ENCODE results near the gene CFDP1. TPM values are rescaled to one million over a fixed set of nuclear protein-coding genes. Genes with fewer than 3 reads are reported as not detected.

The CFDP1 gene
- total RNA-seq, 2 donors from 2014 or later: 88.7 to 117 TPM

DNA sequence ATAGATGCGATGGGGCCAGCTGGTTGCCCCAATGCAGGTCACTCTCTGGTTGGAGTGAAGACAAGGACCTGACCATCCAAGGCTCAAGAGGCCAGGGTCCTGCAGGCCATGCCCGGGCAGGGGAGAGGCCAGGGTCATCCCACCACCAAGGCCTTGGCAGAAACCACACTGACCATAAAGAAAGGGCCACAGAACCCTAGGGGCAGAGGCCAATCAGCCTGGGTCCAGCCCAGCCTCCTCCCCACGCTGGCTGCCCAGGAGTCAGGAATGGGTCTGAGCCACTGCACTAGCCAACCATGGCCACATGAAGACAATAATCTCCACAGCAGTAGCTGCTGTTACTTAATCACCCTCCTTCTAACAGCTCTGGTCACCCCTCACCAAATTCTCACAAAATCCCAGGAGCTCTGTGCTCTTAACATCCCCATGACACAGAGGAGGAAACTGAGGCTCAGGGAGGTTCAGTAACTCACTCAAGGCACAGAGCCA lies 171.7 kb downstream of the CFDP1 start:
- WGBS, 2 experiments (ENCODE audit: insufficient coverage in 1 of 2, insufficient read length in 1 of 2): 97 to 100% methylated on average over 2 to 3 of the region's 3 CpGs
- no peaks in the 10 kb centered on the region for H3K27me3 ChIP-seq (ENCODE audit: control insufficient read depth, insufficient read depth, low read length, poor library complexity, severe bottlenecking)
- TF ChIP-seq, protein P1, sequence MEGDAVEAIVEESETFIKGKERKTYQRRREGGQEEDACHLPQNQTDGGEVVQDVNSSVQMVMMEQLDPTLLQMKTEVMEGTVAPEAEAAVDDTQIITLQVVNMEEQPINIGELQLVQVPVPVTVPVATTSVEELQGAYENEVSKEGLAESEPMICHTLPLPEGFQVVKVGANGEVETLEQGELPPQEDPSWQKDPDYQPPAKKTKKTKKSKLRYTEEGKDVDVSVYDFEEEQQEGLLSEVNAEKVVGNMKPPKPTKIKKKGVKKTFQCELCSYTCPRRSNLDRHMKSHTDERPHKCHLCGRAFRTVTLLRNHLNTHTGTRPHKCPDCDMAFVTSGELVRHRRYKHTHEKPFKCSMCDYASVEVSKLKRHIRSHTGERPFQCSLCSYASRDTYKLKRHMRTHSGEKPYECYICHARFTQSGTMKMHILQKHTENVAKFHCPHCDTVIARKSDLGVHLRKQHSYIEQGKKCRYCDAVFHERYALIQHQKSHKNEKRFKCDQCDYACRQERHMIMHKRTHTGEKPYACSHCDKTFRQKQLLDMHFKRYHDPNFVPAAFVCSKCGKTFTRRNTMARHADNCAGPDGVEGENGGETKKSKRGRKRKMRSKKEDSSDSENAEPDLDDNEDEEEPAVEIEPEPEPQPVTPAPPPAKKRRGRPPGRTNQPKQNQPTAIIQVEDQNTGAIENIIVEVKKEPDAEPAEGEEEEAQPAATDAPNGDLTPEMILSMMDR (conservative IDR thresholded peaks at IDR 0.05): no peak
- Mint-ChIP-seq H3K4me3 (no peak overlapping the region), H3K4me1 (peaks cover 40% of the 10 kb centered on the region), H3K27me3 (ENCODE audit: insufficient read depth) (no peaks in the 10 kb centered on the region), H3K9me3 (no peaks in the 10 kb centered on the region), H3K36me3 (ENCODE audit: low read depth) (peaks cover 3% of the 10 kb centered on the region), H3K27ac (peak overlapping the region; percentile 65)
- peaks cover 17% of the 10 kb centered on the region for H3K4me1 ChIP-seq (ENCODE audit: control insufficient read depth, insufficient read depth, low read length)
- no peaks in the 10 kb centered on the region for H3K36me3 ChIP-seq (ENCODE audit: control insufficient read depth, insufficient read depth, low read length)
- no peak overlapping the region for H3K4me3 ChIP-seq (ENCODE audit: low read length)
- no peak overlapping the region for H3K27ac ChIP-seq (ENCODE audit: low read depth, low read length)
- no peaks in the 10 kb centered on the region for H3K9me3 ChIP-seq (ENCODE audit: control insufficient read depth, low read length)
- no peak for DNase-seq
- no peak overlapping the region for H3K9ac ChIP-seq (ENCODE audit: extremely low read depth, low read length, poor library complexity, severe bottlenecking)

DNA sequence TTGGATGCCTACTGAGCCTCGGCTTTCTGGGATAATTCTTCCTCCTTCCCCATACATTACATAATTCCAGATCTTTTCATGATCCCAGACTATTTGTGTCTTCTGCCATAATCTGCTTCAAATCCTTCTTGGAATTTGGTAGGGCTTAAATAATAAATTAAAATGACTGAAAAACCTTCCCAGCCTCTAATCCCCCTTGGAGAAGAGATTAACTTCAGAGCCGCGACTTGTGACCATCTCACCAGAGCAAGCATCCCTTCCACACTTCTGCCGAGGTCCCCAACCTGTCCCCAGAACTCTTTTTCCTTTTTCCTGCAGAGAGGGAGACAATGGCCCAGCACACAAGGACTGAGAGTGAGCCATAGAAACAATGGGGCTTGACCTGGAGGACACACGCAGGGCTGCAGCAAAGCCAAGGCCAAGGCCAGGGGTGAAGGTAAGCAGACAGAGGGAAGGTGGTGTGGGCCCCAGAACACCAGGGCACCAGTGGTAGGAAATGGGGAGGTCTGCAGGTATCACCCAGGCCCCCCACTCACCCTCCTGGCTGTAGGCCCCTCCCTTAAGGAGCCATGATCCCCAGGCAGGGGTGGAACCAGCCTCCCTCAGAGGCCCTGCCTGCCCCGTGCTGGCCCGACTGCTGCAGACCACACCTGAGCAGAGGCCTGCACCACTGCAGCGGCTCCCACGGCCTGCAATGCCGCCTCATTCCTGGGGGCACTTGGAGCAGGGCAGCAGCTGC lies 172.3 kb downstream of the CFDP1 start:
- DNase-seq: peak; percentile 65
- Mint-ChIP-seq H3K36me3 (ENCODE audit: low read depth) (peaks cover 3% of the 10 kb centered on the region), H3K27me3 (ENCODE audit: insufficient read depth) (no peaks in the 10 kb centered on the region), H3K27ac (peak overlapping the region; percentile 70), H3K4me3 (no peak overlapping the region), H3K9me3 (no peaks in the 10 kb centered on the region), H3K4me1 (peaks cover 40% of the 10 kb centered on the region)
- Histone ChIP-seq H3K27me3 (ENCODE audit: control insufficient read depth, insufficient read depth, low read length, poor library complexity, severe bottlenecking) (no peaks in the 10 kb centered on the region), H3K9ac (ENCODE audit: extremely low read depth, low read length, poor library complexity, severe bottlenecking) (no peak overlapping the region), H3K4me3 (ENCODE audit: low read length) (no peak overlapping the region), H3K27ac (ENCODE audit: low read depth, low read length) (no peak overlapping the region), H3K4me1 (ENCODE audit: control insufficient read depth, insufficient read depth, low read length) (peaks cover 23% of the 10 kb centered on the region), H3K36me3 (ENCODE audit: control insufficient read depth, insufficient read depth, low read length) (no peaks in the 10 kb centered on the region), H3K9me3 (ENCODE audit: control insufficient read depth, low read length) (no peaks in the 10 kb centered on the region)
- TF ChIP-seq, protein P1 (conservative IDR thresholded peaks at IDR 0.05): no peak
- WGBS, 2 experiments (ENCODE audit: insufficient coverage in 1 of 2, insufficient read length in 1 of 2): 84 to 93% methylated on average over 5 to 10 of the region's 10 CpGs

DNA sequence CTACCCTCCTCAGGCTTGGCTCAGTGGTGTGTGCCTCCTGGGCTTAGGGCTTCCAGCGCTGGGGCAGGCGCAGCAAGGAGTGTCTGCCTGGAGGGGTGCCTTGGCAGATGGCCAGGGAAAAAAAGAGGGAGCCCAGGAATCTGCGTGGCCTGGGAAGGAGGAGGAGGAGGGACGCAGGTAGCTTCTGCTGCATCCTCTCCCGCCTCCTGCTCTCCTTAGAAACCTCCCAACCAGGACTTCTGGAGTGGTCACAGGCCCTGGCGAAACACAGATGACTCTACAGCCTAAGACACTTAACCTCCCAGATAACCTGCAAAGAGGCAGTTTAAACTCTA lies 174.5 kb downstream of the CFDP1 start:
- no peaks in the 10 kb centered on the region for H3K9me3 Mint-ChIP-seq
- peak; percentile 61 for DNase-seq
- Histone ChIP-seq H3K4me3 (ENCODE audit: low read length) (no peak overlapping the region), H3K27me3 (ENCODE audit: control insufficient read depth, insufficient read depth, low read length, poor library complexity, severe bottlenecking) (no peaks in the 10 kb centered on the region), H3K36me3 (ENCODE audit: control insufficient read depth, insufficient read depth, low read length) (no peaks in the 10 kb centered on the region), H3K27ac (ENCODE audit: low read depth, low read length) (peak overlapping the region; percentile 38), H3K9me3 (ENCODE audit: control insufficient read depth, low read length) (no peaks in the 10 kb centered on the region), H3K4me1 (ENCODE audit: control insufficient read depth, insufficient read depth, low read length) (peaks cover 19% of the 10 kb centered on the region), H3K9ac (ENCODE audit: extremely low read depth, low read length, poor library complexity, severe bottlenecking) (no peak overlapping the region)
- H3K36me3 Mint-ChIP-seq (ENCODE audit: low read depth): no peaks in the 10 kb centered on the region
- no peak overlapping the region for H3K4me3 Mint-ChIP-seq
- 84% methylated on average over 5 of the region's 6 CpGs; no CpG with 5 or more reads in 1 of the 2 experiments for WGBS, 2 experiments (ENCODE audit: insufficient coverage in 1 of 2, insufficient read length in 1 of 2)
- H3K4me1 Mint-ChIP-seq: peaks cover 43% of the 10 kb centered on the region
- H3K27ac Mint-ChIP-seq: no peak overlapping the region
- H3K27me3 Mint-ChIP-seq (ENCODE audit: insufficient read depth): no peaks in the 10 kb centered on the region
- TF ChIP-seq, protein P1 (conservative IDR thresholded peaks at IDR 0.05): no peak

All from endodermal cell (in vitro differentiated cells).